H1 (cell line): ENCODE results near the gene DCAF16. TPM values are rescaled to one million over a fixed set of nuclear protein-coding genes. Genes with fewer than 3 reads are reported as not detected.

Experiments
- CTCF ChIA-PET: fragments of 300-600 bp; sonication (Branson Sonifier 250); formaldehyde crosslinking; loops from one replicate; lab custom pipeline; 2021; ENCODE audit not compliant: partially characterized antibody; lab: Charles Lee
- POLR2A ChIA-PET: fragments of 300-600 bp; sonication (Branson Sonifier 250); formaldehyde crosslinking; loops from one replicate; lab custom pipeline; 2021; ENCODE audit warnings: inconsistent platforms; ENCODE audit not compliant: partially characterized antibody; lab: Charles Lee
- DNase-seq, 2 experiments: peaks; one replicate each; pipeline versions ENCODE4 v3.0.0 to v3.0.0-alpha.2; 2010 to 2022; ENCODE audit warnings: low spot score in 2 of 2, low read depth in 1 of 2, mixed read lengths in 1 of 2
- FAIRE-seq: peaks from 2 replicates; lab custom pipeline; 2011; peaks lifted over from hg19 to GRCh38; lab: Jason Lieb, UNC
- H2AFZ ChIP-seq: 2 replicates; pipeline ENCODE4 v1.8.1; 2012; ENCODE audit warnings: low read length, inconsistent platforms
- H2AK5ac ChIP-seq: 2 replicates; pipeline ENCODE4 v1.6.1; 2013; ENCODE audit warnings: low read depth, low read length
- H2BK120ac ChIP-seq: replicated peaks from 2 replicates; pipeline ENCODE3; 2013; ENCODE audit warnings: low read depth, low read length, inconsistent platforms
- H2BK12ac ChIP-seq: 2 replicates; pipeline ENCODE4 v1.6.1; 2013; ENCODE audit warnings: low read depth, low read length
- H2BK15ac ChIP-seq: 2 replicates; pipeline ENCODE4 v1.6.1; 2013; ENCODE audit warnings: low read length
- H2BK20ac ChIP-seq: 2 replicates; pipeline ENCODE4 v1.6.1; 2013; ENCODE audit warnings: low read length
- H2BK5ac ChIP-seq: 2 replicates; pipeline ENCODE4 v1.6.1; 2013; ENCODE audit warnings: low read depth, low read length
- H3K14ac ChIP-seq: 2 replicates; pipeline ENCODE4 v1.6.1; 2013; ENCODE audit warnings: inconsistent platforms; ENCODE audit not compliant: insufficient read length
- H3K18ac ChIP-seq: 2 replicates; pipeline ENCODE4 v1.6.1; 2013; ENCODE audit warnings: low read length; ENCODE audit errors: extremely low read depth
- H3K23ac ChIP-seq: 2 replicates; pipeline ENCODE4 v1.6.1; 2013; ENCODE audit warnings: inconsistent platforms; ENCODE audit not compliant: insufficient read length
- H3K23me2 ChIP-seq: 2 replicates; pipeline ENCODE4 v1.6.1; 2013; ENCODE audit warnings: low read depth, low read length
- H3K27ac ChIP-seq: 2 replicates; pipeline ENCODE4 v1.6.1; 2011; ENCODE audit warnings: low read depth, low read length, inconsistent platforms
- H3K27me3 ChIP-seq, 4 experiments: replicated peaks in 1 of 4; 1 replicate in 1 of 4; 2 replicates in 3 of 4; pipeline versions ENCODE4 v1.6.1 to v1.8.1; 2011 to 2013; ENCODE audit warnings: low read length in 3 of 4, mild to moderate bottlenecking in 3 of 4, inconsistent platforms in 2 of 4, mixed read lengths in 2 of 4, moderate library complexity in 1 of 4; ENCODE audit not compliant: control insufficient read depth in 3 of 4, insufficient read depth in 3 of 4; ENCODE audit errors: extremely low read depth in 1 of 4
- H3K36me3 ChIP-seq, 4 experiments: 2 replicates each; pipeline versions ENCODE4 v1.6.1 to v1.8.1; 2011 to 2013; ENCODE audit warnings: mild to moderate bottlenecking in 4 of 4, low read length in 3 of 4, moderate library complexity in 2 of 4, control low read depth in 1 of 4, inconsistent platforms in 1 of 4; ENCODE audit not compliant: insufficient read depth in 4 of 4, control insufficient read depth in 2 of 4
- H3K4ac ChIP-seq: replicated peaks from 2 replicates; pipeline ENCODE3; 2013; ENCODE audit warnings: low read length, low read depth, mixed read lengths, inconsistent platforms; ENCODE audit not compliant: insufficient read length
- H3K4me1 ChIP-seq, 4 experiments: replicated peaks in 1 of 4; 1 replicate in 1 of 4; 2 replicates in 3 of 4; pipeline versions ENCODE4 v1.6.1 to v1.8.1; 2011 to 2013; ENCODE audit warnings: low read length in 3 of 4, inconsistent platforms in 2 of 4, mixed read lengths in 1 of 4; ENCODE audit not compliant: insufficient read depth in 4 of 4, control insufficient read depth in 3 of 4
- H3K4me2 ChIP-seq, 2 experiments: 2 replicates each; pipeline versions ENCODE4 v1.6.1 to v1.8.1; 2011 to 2013; ENCODE audit warnings: low read depth in 2 of 2, low read length in 2 of 2, control low read depth in 1 of 2, inconsistent platforms in 1 of 2, mild to moderate bottlenecking in 1 of 2; ENCODE audit not compliant: insufficient read depth in 1 of 2
- H3K4me3 ChIP-seq, 4 experiments: fragments of 200-600, 300-600 bp in 1 of 4; sonication (generic), shearing (Covaris generic), sonication (Bioruptor Twin) in 1 of 4; 2 replicates each; pipeline versions ENCODE4 v1.5.1 to v1.8.1; 2011 to 2016; ENCODE audit warnings: low read length in 4 of 4, low read depth in 3 of 4, control low read depth in 2 of 4, inconsistent platforms in 2 of 4, mild to moderate bottlenecking in 2 of 4, mixed read lengths in 1 of 4, moderate library complexity in 1 of 4; ENCODE audit not compliant: insufficient read depth in 2 of 4; ENCODE audit errors: extremely low read depth in 1 of 4
- H3K56ac ChIP-seq: replicated peaks from 2 replicates; pipeline ENCODE3; 2013; ENCODE audit warnings: low read depth, mild to moderate bottlenecking, mixed read lengths, low read length, inconsistent platforms; ENCODE audit not compliant: insufficient read length
- H3K79me1 ChIP-seq: 2 replicates; pipeline ENCODE4 v1.6.1; 2013; ENCODE audit warnings: low read depth, low read length, control low read depth
- H3K79me2 ChIP-seq, 2 experiments: 2 replicates each; pipeline versions ENCODE4 v1.6.1 to v1.8.1; 2012 to 2013; ENCODE audit warnings: low read length in 2 of 2, mild to moderate bottlenecking in 2 of 2, inconsistent platforms in 1 of 2; ENCODE audit not compliant: insufficient read depth in 2 of 2, control insufficient read depth in 1 of 2
- H3K9ac ChIP-seq, 4 experiments: replicated peaks in 1 of 4; 1 replicate in 1 of 4; 2 replicates in 3 of 4; pipeline versions ENCODE4 v1.6.1 to v1.8.1; 2011 to 2013; ENCODE audit warnings: low read depth in 3 of 4, low read length in 3 of 4, control low read depth in 2 of 4, mild to moderate bottlenecking in 2 of 4, moderate library complexity in 2 of 4, inconsistent platforms in 1 of 4; ENCODE audit errors: extremely low read depth in 1 of 4
- H3K9me3 ChIP-seq, 2 experiments: 2 replicates each; pipeline versions ENCODE4 v1.6.1 to v1.8.1; 2012 to 2013; ENCODE audit warnings: mild to moderate bottlenecking in 2 of 2, moderate library complexity in 2 of 2, control low read depth in 1 of 2, inconsistent platforms in 1 of 2, low read depth in 1 of 2, low read length in 1 of 2, mixed read lengths in 1 of 2; ENCODE audit not compliant: insufficient read depth in 2 of 2
- H4K20me1 ChIP-seq, 2 experiments: replicated peaks in 1 of 2; 2 replicates each; pipeline versions ENCODE3 to v1.8.1; 2011 to 2013; ENCODE audit warnings: inconsistent platforms in 2 of 2, low read length in 2 of 2, mild to moderate bottlenecking in 1 of 2; ENCODE audit not compliant: insufficient read depth in 2 of 2, control insufficient read depth in 1 of 2
- H4K5ac ChIP-seq: 2 replicates; pipeline ENCODE4 v1.6.1; 2013; ENCODE audit warnings: low read length, low read depth, mixed read lengths, inconsistent platforms; ENCODE audit not compliant: insufficient read length
- H4K8ac ChIP-seq: 2 replicates; pipeline ENCODE4 v1.8.0; 2013; ENCODE audit warnings: mild to moderate bottlenecking, moderate library complexity, low read length, inconsistent platforms; ENCODE audit not compliant: insufficient read depth; ENCODE audit errors: extremely low read depth
- H4K91ac ChIP-seq: replicated peaks from 2 replicates; pipeline ENCODE3; 2013; ENCODE audit warnings: low read length, mixed read lengths, inconsistent platforms; ENCODE audit not compliant: insufficient read length
- CTCF ChIP-seq, 3 experiments: IDR thresholded peaks; 1 replicate in 2 of 3; 2 replicates in 1 of 3; pipeline versions ENCODE4 v1.5.1 to v1.6.1; 2011; ENCODE audit warnings: low read length in 3 of 3, mild to moderate bottlenecking in 3 of 3, inconsistent platforms in 2 of 3, low read depth in 1 of 3, moderate library complexity in 1 of 3; ENCODE audit not compliant: insufficient read depth in 1 of 3; ENCODE audit errors: control extremely low read depth in 1 of 3
- POU5F1 ChIP-seq: IDR thresholded peaks from 2 replicates; pipeline ENCODE4 v1.6.1; 2011; ENCODE audit warnings: low read depth, mild to moderate bottlenecking, low read length, moderate library complexity
- RAD21 ChIP-seq, 2 experiments: IDR thresholded peaks in 1 of 2; conservative IDR thresholded peaks in 1 of 2; 2 replicates each; pipeline ENCODE4 v1.6.1; 2011; ENCODE audit warnings: low read depth in 2 of 2, low read length in 2 of 2, improper control_type of control experiment in 1 of 2, inconsistent platforms in 1 of 2, mild to moderate bottlenecking in 1 of 2, moderate library complexity in 1 of 2
- SRF ChIP-seq: IDR thresholded peaks from 2 replicates; pipeline ENCODE4 v1.6.1; 2011; ENCODE audit warnings: mild to moderate bottlenecking, low read depth, low read length, moderate library complexity
- SUZ12 ChIP-seq: fragments of 200-600 bp; sonication (generic); IDR thresholded peaks from 2 replicates; pipeline ENCODE4 v1.6.1; 2012; ENCODE audit warnings: mild to moderate bottlenecking, inconsistent platforms, low read length, moderate library complexity, mixed read lengths
- WGBS, 2 experiments: shearing (Covaris generic) in 1 of 2; methylation state at CpG; one replicate each; pipeline versions ENCODE4 v1.1.6 to v1.1.7; 2013 to 2015; ENCODE audit warnings: low lambda C conversion rate in 2 of 2, mixed read lengths in 2 of 2, inconsistent platforms in 1 of 2, low coverage in 1 of 2, missing lambda C conversion rate in 1 of 2; ENCODE audit not compliant: insufficient replicate concordance in 2 of 2, insufficient coverage in 1 of 2, insufficient read length in 1 of 2; ENCODE audit errors: extremely low coverage in 1 of 2, missing lambda C conversion rate in 1 of 2; 5-methylcytosine and 5-hydroxymethylcytosine counted together
- polyA plus RNA-seq, 7 experiments: library from polyadenylated mRNA; depleted of rRNA in 3 of 7; stranded (reverse) in 5 of 7; unstranded in 2 of 7; fragments of >200 nt in 5 of 7; fragments of 200-250 nt in 2 of 7; gene quantifications; 1 replicate in 5 of 7; 2 replicates in 1 of 7; 4 replicates in 1 of 7; pipeline versions ENCODE4 v1.2.1 to v1.2.3, GENCODE V29; 2011 to 2013; ENCODE audit warnings: missing spikeins in 2 of 7, mixed read lengths in 2 of 7
- total RNA-seq: library from RNA; stranded (reverse); fragmentation: NEBNext Ultra II Directional; extraction: Animal tissue kit (Norgen Biotek cat#: 25700); gene quantifications from 2 replicates; pipeline ENCODE4 v1.2.1, GENCODE V29; 2021

The DCAF16 gene
- total and polyA plus RNA-seq, 2 of the 8 experiments (the other 6 are each of a cell fraction or from before 2014, with no cell fraction given): 26.5 to 55.7 TPM

GRCh38 chr4:17817027-17817426 is 6.5 kb upstream of the DCAF16 start:
- no peak overlapping the region for H2BK12ac ChIP-seq
- no peak overlapping the region for H3K27ac ChIP-seq
- ChIA-PET CTCF (interaction anchor here (0.9 to 2.2 kb wide), 23 partner anchors 9 to 777 kb away, joined by 3 to 12 read pairs (median 5); no protein-coding TSS in a partner anchor), POLR2A (interaction anchor here (0.8 to 1.2 kb wide), 5 partner anchors 8 to 35 kb away, joined by 3 to 5 read pairs (median 4); no protein-coding TSS in a partner anchor)
- DNase-seq: no peak
- WGBS, 2 experiments: 90% methylated on average over 5 of the region's 5 CpGs; no CpG with 5 or more reads in 1 of the 2 experiments
- H2AK5ac ChIP-seq: no peak overlapping the region
- H3K18ac ChIP-seq: no peak overlapping the region
- H3K27me3 ChIP-seq: no peaks in the 10 kb centered on the region
- H2BK15ac ChIP-seq: no peak overlapping the region
- no peak overlapping the region for H2BK5ac ChIP-seq
- H3K4ac ChIP-seq: no peak overlapping the region
- H3K23ac ChIP-seq: no peak overlapping the region
- H4K91ac ChIP-seq: no peak overlapping the region
- H2BK20ac ChIP-seq: no peak overlapping the region
- peaks cover 0 to 1% of the 10 kb centered on the region in 2 experiments for H4K20me1 ChIP-seq
- H3K4me2 ChIP-seq: no peak overlapping the region
- no peak overlapping the region for H3K4me3 ChIP-seq
- H2BK120ac ChIP-seq: no peak overlapping the region
- no peaks in the 10 kb centered on the region for H3K79me1 ChIP-seq
- H4K5ac ChIP-seq: no peak overlapping the region
- peaks cover 0 to 51% (median 19%) of the 10 kb centered on the region in 4 experiments for H3K36me3 ChIP-seq
- H2AFZ ChIP-seq: no peak overlapping the region
- no peaks in the 10 kb centered on the region for H3K9me3 ChIP-seq
- peaks cover 3 to 64% of the 10 kb centered on the region in 2 experiments; a peak in 3 of 4 replicates for H3K79me2 ChIP-seq
- TF ChIP-seq SRF (no peak), RAD21 (IDR thresholded peaks at IDR 0.05 in 1 of 2, conservative IDR thresholded peaks at IDR 0.05 in 1 of 2; ENCODE audit: low read depth in 2 of 2, low read length in 2 of 2) (peak; percentile 41 to 43), CTCF (IDR thresholded peaks at IDR 0.05; ENCODE audit: control extremely low read depth in 1 of 3, insufficient read depth in 1 of 3, low read depth in 1 of 3, low read length in 3 of 3) (peak in 2 of 3 experiments; percentile 4 to 45; a peak in 2 of 4 replicates), SUZ12 (no peak), POU5F1 (no peak)
- FAIRE-seq: no peak
- H3K56ac ChIP-seq: no peak overlapping the region
- no peak overlapping the region for H3K9ac ChIP-seq
- no peak overlapping the region for H4K8ac ChIP-seq
- no peak overlapping the region for H3K14ac ChIP-seq
- no peaks in the 10 kb centered on the region for H3K4me1 ChIP-seq
- no peaks in the 10 kb centered on the region for H3K23me2 ChIP-seq
